ENCODE results near the gene SF3A1. TPM values are rescaled to one million over a fixed set of nuclear protein-coding genes. Genes with fewer than 3 reads are reported as not detected.

Gene SF3A1
- total RNA-seq, 1 donor from 2014 or later = 139 TPM

- H3K4me3 Mint-ChIP-seq (ENCODE audit: unreplicated experiment) = no peak overlapping the region
- Histone ChIP-seq H3K36me3 (ENCODE audit: insufficient read depth, low read length) (peaks cover 23% of the 10 kb centered on the region), H4K20me1 (ENCODE audit: insufficient read depth, low read length) (peaks cover 48% of the 10 kb centered on the region), H3K27me3 (ENCODE audit: insufficient read depth, low read length) (no peaks in the 10 kb centered on the region), H3K4me2 (ENCODE audit: low read length) (no peak overlapping the region), H2AFZ (ENCODE audit: low read depth, low read length) (no peak overlapping the region), H3K9me3 (ENCODE audit: insufficient read depth, low read depth, low read length) (no peaks in the 10 kb centered on the region), H3K4me1 (ENCODE audit: insufficient read depth, low read length) (peaks cover 29% of the 10 kb centered on the region), H3K4me3 (ENCODE audit: insufficient read depth, low read depth, low read length) (no peak overlapping the region), H3K9ac (ENCODE audit: low read length) (no peak overlapping the region), H3K79me2 (ENCODE audit: insufficient read depth, low read length) (peaks cover 3% of the 10 kb centered on the region), H3K27ac (ENCODE audit: low read depth, low read length) (no peak overlapping the region)
- DNase-seq (ENCODE audit: low read depth) = no peak
- no peaks in the 10 kb centered on the region for H3K9me3 Mint-ChIP-seq (ENCODE audit: unreplicated experiment)
- no peak overlapping the region for H3K27ac Mint-ChIP-seq (ENCODE audit: unreplicated experiment)
- H3K36me3 Mint-ChIP-seq (ENCODE audit: low read depth, unreplicated experiment) = peaks cover 25% of the 10 kb centered on the region
- TF ChIP-seq, protein P1, sequence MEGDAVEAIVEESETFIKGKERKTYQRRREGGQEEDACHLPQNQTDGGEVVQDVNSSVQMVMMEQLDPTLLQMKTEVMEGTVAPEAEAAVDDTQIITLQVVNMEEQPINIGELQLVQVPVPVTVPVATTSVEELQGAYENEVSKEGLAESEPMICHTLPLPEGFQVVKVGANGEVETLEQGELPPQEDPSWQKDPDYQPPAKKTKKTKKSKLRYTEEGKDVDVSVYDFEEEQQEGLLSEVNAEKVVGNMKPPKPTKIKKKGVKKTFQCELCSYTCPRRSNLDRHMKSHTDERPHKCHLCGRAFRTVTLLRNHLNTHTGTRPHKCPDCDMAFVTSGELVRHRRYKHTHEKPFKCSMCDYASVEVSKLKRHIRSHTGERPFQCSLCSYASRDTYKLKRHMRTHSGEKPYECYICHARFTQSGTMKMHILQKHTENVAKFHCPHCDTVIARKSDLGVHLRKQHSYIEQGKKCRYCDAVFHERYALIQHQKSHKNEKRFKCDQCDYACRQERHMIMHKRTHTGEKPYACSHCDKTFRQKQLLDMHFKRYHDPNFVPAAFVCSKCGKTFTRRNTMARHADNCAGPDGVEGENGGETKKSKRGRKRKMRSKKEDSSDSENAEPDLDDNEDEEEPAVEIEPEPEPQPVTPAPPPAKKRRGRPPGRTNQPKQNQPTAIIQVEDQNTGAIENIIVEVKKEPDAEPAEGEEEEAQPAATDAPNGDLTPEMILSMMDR (IDR thresholded peaks at IDR 0.05; ENCODE audit: insufficient read depth, low read depth, low read length) = no peak
- no peak for TF ChIP-seq EZH2 (IDR thresholded peaks at IDR 0.05; ENCODE audit: insufficient read depth, low read length)
- no peaks in the 10 kb centered on the region for H3K27me3 Mint-ChIP-seq (ENCODE audit: low read depth, unreplicated experiment)
- no peaks in the 10 kb centered on the region for H3K4me1 Mint-ChIP-seq (ENCODE audit: low read depth, unreplicated experiment)
- FAIRE-seq = no peak
Measured at GRCh38 chr22:30293026-30293425, 63.7 kb downstream of the SF3A1 start.

DNA sequence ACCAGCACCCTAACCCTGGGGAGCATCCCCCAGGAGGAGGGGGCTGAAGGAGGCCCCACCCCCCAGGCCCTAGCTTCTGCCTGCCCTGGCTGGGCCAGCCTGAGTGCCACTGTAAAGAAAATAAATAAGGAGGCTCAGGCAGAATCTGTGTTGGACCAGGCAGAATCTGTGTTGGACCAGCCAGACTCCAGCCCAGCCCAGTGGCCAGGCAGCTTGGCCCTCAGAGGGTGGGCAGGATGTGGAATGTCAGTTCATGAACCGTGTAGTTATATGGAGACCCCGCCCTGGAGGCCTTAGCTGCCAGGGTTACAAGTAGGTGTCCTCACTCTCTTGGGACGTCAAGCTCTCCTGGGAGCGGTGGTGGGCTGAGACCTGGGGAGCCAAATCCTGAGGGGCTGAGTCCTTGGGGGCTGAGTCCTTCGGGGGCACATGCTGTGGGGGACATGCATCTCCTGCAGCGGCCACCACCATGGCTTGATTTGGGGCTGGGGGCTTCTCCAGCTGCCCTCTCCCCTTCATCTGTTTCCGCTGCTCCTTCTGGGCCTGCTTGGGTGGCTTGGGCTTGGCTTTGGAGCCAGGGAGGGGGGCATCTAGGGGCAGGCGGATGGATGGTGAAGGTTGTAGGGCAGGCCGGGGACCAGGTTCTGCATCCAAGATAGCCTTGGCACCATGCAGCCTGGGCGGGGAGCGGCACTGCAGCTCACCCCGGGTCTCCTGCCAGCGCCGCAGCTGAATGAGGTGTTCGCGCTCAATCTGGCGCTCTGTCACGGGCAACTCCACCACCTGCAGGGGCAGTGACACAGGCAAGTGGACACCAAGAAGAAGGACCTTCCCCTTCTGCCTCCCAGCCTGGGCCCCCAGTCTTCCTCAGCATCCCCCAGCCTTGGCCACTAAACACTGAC, 64.4 kb downstream of the SF3A1 start:
- TF ChIP-seq, protein P1 (IDR thresholded peaks at IDR 0.05; ENCODE audit: insufficient read depth, low read depth, low read length) = no peak
- TF ChIP-seq EZH2 (IDR thresholded peaks at IDR 0.05; ENCODE audit: insufficient read depth, low read length) = no peak
- H3K27ac ChIP-seq (ENCODE audit: low read depth, low read length) = no peak overlapping the region
- H3K27me3 ChIP-seq (ENCODE audit: insufficient read depth, low read length) = no peaks in the 10 kb centered on the region
- H3K79me2 ChIP-seq (ENCODE audit: insufficient read depth, low read length) = peaks cover 3% of the 10 kb centered on the region
- Mint-ChIP-seq H3K36me3 (ENCODE audit: low read depth, unreplicated experiment) (peaks cover 26% of the 10 kb centered on the region), H3K9me3 (ENCODE audit: unreplicated experiment) (no peaks in the 10 kb centered on the region), H3K27me3 (ENCODE audit: low read depth, unreplicated experiment) (no peaks in the 10 kb centered on the region), H3K4me1 (ENCODE audit: low read depth, unreplicated experiment) (no peaks in the 10 kb centered on the region), H3K4me3 (ENCODE audit: unreplicated experiment) (no peak overlapping the region), H3K27ac (ENCODE audit: unreplicated experiment) (no peak overlapping the region)
- H2AFZ ChIP-seq (ENCODE audit: low read depth, low read length) = no peak overlapping the region
- no peak overlapping the region for H3K4me3 ChIP-seq (ENCODE audit: insufficient read depth, low read depth, low read length)
- H3K4me1 ChIP-seq (ENCODE audit: insufficient read depth, low read length) = peaks cover 29% of the 10 kb centered on the region
- no peak for FAIRE-seq
- no peak for DNase-seq (ENCODE audit: low read depth)
- H4K20me1 ChIP-seq (ENCODE audit: insufficient read depth, low read length) = peaks cover 41% of the 10 kb centered on the region
- H3K36me3 ChIP-seq (ENCODE audit: insufficient read depth, low read length) = peaks cover 23% of the 10 kb centered on the region
- H3K9ac ChIP-seq (ENCODE audit: low read length) = no peak overlapping the region
- H3K4me2 ChIP-seq (ENCODE audit: low read length) = no peak overlapping the region
- H3K9me3 ChIP-seq (ENCODE audit: insufficient read depth, low read depth, low read length) = no peaks in the 10 kb centered on the region

Measured in astrocyte (in vitro differentiated cells and primary cell).